Measurements from ENCODE around the gene DYRK1B. TPM values are rescaled to one million over a fixed set of nuclear protein-coding genes. Genes with fewer than 3 reads are reported as not detected.

Gene DYRK1B
- total RNA-seq, 1 donor from 2014 or later = 54.0 TPM

- DNase-seq (ENCODE audit: low spot score in 2 of 2, unreplicated experiment in 2 of 2) = no peak
- no peaks in the 10 kb centered on the region for H3K9me3 Mint-ChIP-seq
- no peak for TF ChIP-seq CTCF (IDR thresholded peaks at IDR 0.05; ENCODE audit: unreplicated experiment)
- no peak overlapping the region for H3K27ac Mint-ChIP-seq
- no peaks in the 10 kb centered on the region for H3K27me3 Mint-ChIP-seq (ENCODE audit: low read depth)
- H3K4me3 Mint-ChIP-seq = no peak overlapping the region
- peaks cover 18% of the 10 kb centered on the region for H3K4me1 Mint-ChIP-seq
- H3K36me3 Mint-ChIP-seq = peaks cover 34% of the 10 kb centered on the region
Measured at GRCh38 chr19:39830406-39830805, 3.6 kb downstream of the DYRK1B start.

- no peaks in the 10 kb centered on the region for H3K9me3 Mint-ChIP-seq
- H3K27ac Mint-ChIP-seq = no peak overlapping the region
- no peak overlapping the region for H3K4me3 Mint-ChIP-seq
- H3K27me3 Mint-ChIP-seq (ENCODE audit: low read depth) = no peaks in the 10 kb centered on the region
- DNase-seq (ENCODE audit: low spot score in 2 of 2, unreplicated experiment in 2 of 2) = no peak
- peaks cover 18% of the 10 kb centered on the region for H3K4me1 Mint-ChIP-seq
- peaks cover 34% of the 10 kb centered on the region for H3K36me3 Mint-ChIP-seq
- no peak for TF ChIP-seq CTCF (IDR thresholded peaks at IDR 0.05; ENCODE audit: unreplicated experiment)
Measured at GRCh38 chr19:39829702-39830275, 4.2 kb downstream of the DYRK1B start.

GRCh38 chr19:39828654-39829032 lies 5.3 kb downstream of the DYRK1B start:
- no peak overlapping the region for H3K27ac Mint-ChIP-seq
- no peak for DNase-seq (ENCODE audit: low spot score in 2 of 2, unreplicated experiment in 2 of 2)
- no peak for TF ChIP-seq CTCF (IDR thresholded peaks at IDR 0.05; ENCODE audit: unreplicated experiment)
- no peaks in the 10 kb centered on the region for H3K9me3 Mint-ChIP-seq
- H3K4me1 Mint-ChIP-seq = peaks cover 13% of the 10 kb centered on the region
- peaks cover 31% of the 10 kb centered on the region for H3K36me3 Mint-ChIP-seq
- no peaks in the 10 kb centered on the region for H3K27me3 Mint-ChIP-seq (ENCODE audit: low read depth)
- H3K4me3 Mint-ChIP-seq = no peak overlapping the region

GRCh38 chr19:39828015-39828653 lies 5.8 kb downstream of the DYRK1B start:
- TF ChIP-seq CTCF (IDR thresholded peaks at IDR 0.05; ENCODE audit: unreplicated experiment) = no peak

GRCh38 chr19:39827216-39827615 lies 6.7 kb downstream of the DYRK1B start:
- peaks cover 5% of the 10 kb centered on the region for H3K4me1 Mint-ChIP-seq
- H3K36me3 Mint-ChIP-seq = peaks cover 31% of the 10 kb centered on the region
- no peaks in the 10 kb centered on the region for H3K27me3 Mint-ChIP-seq (ENCODE audit: low read depth)
- H3K27ac Mint-ChIP-seq = no peak overlapping the region
- TF ChIP-seq CTCF (IDR thresholded peaks at IDR 0.05; ENCODE audit: unreplicated experiment) = no peak
- no peak for DNase-seq (ENCODE audit: low spot score in 2 of 2, unreplicated experiment in 2 of 2)
- H3K9me3 Mint-ChIP-seq = no peaks in the 10 kb centered on the region
- H3K4me3 Mint-ChIP-seq = no peak overlapping the region

More at GRCh38 chr19:39828015-39828653, 5.8 kb downstream of the DYRK1B start:
- no peak overlapping the region for H3K27ac Mint-ChIP-seq
- no peaks in the 10 kb centered on the region for H3K27me3 Mint-ChIP-seq (ENCODE audit: low read depth)
- H3K4me1 Mint-ChIP-seq = peaks cover 13% of the 10 kb centered on the region
- DNase-seq (ENCODE audit: low spot score in 2 of 2, unreplicated experiment in 2 of 2) = no peak
- peaks cover 31% of the 10 kb centered on the region for H3K36me3 Mint-ChIP-seq
- H3K4me3 Mint-ChIP-seq = no peak overlapping the region
- H3K9me3 Mint-ChIP-seq = no peaks in the 10 kb centered on the region

Measured in mesothelial cell of epicardium (in vitro differentiated cells).